Measurements from ENCODE around the gene LRRC63.

DNA sequence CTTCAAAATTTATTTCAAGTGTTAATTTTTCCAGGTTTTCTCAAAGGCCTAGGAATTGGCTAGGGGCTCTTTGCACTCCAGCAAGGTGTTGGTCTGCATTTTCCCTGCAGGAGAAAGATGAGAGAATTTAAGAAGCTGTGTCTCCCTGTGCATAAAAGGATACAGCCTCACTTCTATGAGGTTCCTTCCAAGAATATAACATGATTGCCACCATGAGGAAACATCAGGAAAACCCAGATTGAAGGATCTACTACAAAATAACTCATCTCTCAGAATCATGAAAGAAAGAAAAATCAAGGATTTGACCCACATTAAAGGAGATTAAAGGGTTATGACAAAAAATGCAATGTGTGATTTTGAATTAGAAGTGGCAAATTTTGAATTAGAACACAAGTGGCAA is 105.4 kb downstream of the LRRC63 start:
- no peak for TF ChIP-seq CTCF (IDR thresholded peaks at IDR 0.05; ENCODE audit: extremely low read depth in 1 of 2, insufficient read depth in 1 of 2, low read depth in 1 of 2, low read length in 2 of 2)
- no peak for TF ChIP-seq POLR2A (IDR thresholded peaks at IDR 0.05; ENCODE audit: low read depth, low read length)
- no peak for TF ChIP-seq POLR2AphosphoS5 (IDR thresholded peaks at IDR 0.05; ENCODE audit: insufficient read depth, low read depth, low read length)
- TF ChIP-seq EZH2 (IDR thresholded peaks at IDR 0.05; ENCODE audit: borderline replicate concordance, low read depth, low read length, severe bottlenecking): no peak
- no peak for TF ChIP-seq MYC (IDR thresholded peaks at IDR 0.05; ENCODE audit: low read depth, low read length)
- no peak for TF ChIP-seq FOS (IDR thresholded peaks at IDR 0.05; ENCODE audit: borderline replicate concordance, insufficient read depth, low read length)
- no peak for TF ChIP-seq GATA2 (IDR thresholded peaks at IDR 0.05; ENCODE audit: insufficient read depth, insufficient read length, low read depth, low read length)
